Heart right ventricle (tissue), 16 donors: ENCODE measurements around the gene LRRC55. TPM values are rescaled to one million over a fixed set of nuclear protein-coding genes. Genes with fewer than 3 reads are reported as not detected.

Experiments
- ATAC-seq, 8 donors: fragments of 200-7000 bp; cut with Tn5 transposase; one replicate each; pipeline ENCODE4 v1.9.1; 2020; ENCODE audit warnings: mild to moderate bottlenecking in 8 of 8, moderate library complexity in 8 of 8, moderate number of reproducible peaks in 1 of 8
- DNase-seq, 2 donors: peaks; one replicate each; pipeline ENCODE4 v3.0.0-alpha.2; 2020
- H3K27ac ChIP-seq, 10 donors: fragments of 200-600 bp; sonication (generic) in 2 of 10; one replicate each; pipeline versions ENCODE4 v1.5.0 to v1.8.0; 2020 to 2022; ENCODE audit warnings: mild to moderate bottlenecking in 3 of 10
- H3K27me3 ChIP-seq, 7 donors: fragments of 200-600 bp; one replicate each; pipeline ENCODE4 v1.8.0; 2021 to 2022; ENCODE audit warnings: mild to moderate bottlenecking in 2 of 7
- H3K36me3 ChIP-seq, 9 donors: fragments of 200-600 bp; sonication (generic) in 1 of 9; one replicate each; pipeline versions ENCODE4 v1.5.0 to v1.8.0; 2020 to 2022; ENCODE audit warnings: mild to moderate bottlenecking in 2 of 9
- H3K4me1 ChIP-seq, 9 donors: fragments of 200-600 bp; sonication (generic) in 1 of 9; one replicate each; pipeline versions ENCODE4 v1.5.0 to v1.8.0; 2020 to 2022; ENCODE audit warnings: mild to moderate bottlenecking in 4 of 9
- H3K4me3 ChIP-seq, 10 donors: fragments of 200-600 bp; sonication (generic) in 2 of 10; one replicate each; pipeline versions ENCODE4 v1.5.0 to v1.8.0; 2020 to 2022; ENCODE audit warnings: mild to moderate bottlenecking in 7 of 10, moderate library complexity in 2 of 10
- H3K9me3 ChIP-seq, 11 donors: fragments of 200-600 bp in 10 of 11; sonication (generic) in 2 of 11; one replicate each; pipeline versions ENCODE4 v1.5.0 to v1.8.0; 2013 to 2022; ENCODE audit warnings: mild to moderate bottlenecking in 2 of 11, control low read depth in 1 of 11, moderate library complexity in 1 of 11
- CTCF ChIP-seq, 9 donors: fragments of 200-600 bp; sonication (generic) in 2 of 9; IDR thresholded peaks; one replicate each; pipeline versions ENCODE4 v1.5.0 to v1.8.0; 2021 to 2022; ENCODE audit warnings: antibody characterized with exemption in 9 of 9, mild to moderate bottlenecking in 5 of 9, moderate library complexity in 1 of 9
- WGBS, 2 donors: extraction: QIAGEN DNeasy Blood & Tissue Kit; methylation state at CpG; one replicate each; pipeline ENCODE4 v1.1.7; 2013; ENCODE audit warnings: inconsistent platforms in 1 of 2; 5-methylcytosine and 5-hydroxymethylcytosine counted together
- intact Hi-C, 10 donors: fragments of 100-400 bp; cut with DNase I; formaldehyde crosslinking; loops; one replicate each; pipeline versions ENCODE4 v1.11.1 to v1.14.2; 2022
- polyA plus RNA-seq, 2 donors: library from polyadenylated mRNA; stranded (reverse); fragments of 200-250 nt; gene quantifications; one replicate each; pipeline ENCODE4 v1.2.3, GENCODE V29; 2013
- total RNA-seq, 10 donors: library from RNA; stranded (reverse); fragmentation: NEBNext Ultra II Directional in 3 of 10; extraction: Animal tissue kit (Norgen Biotek cat#: 25700) in 3 of 10; gene quantifications; one replicate each; pipeline versions ENCODE4 v1.2.1 to v1.2.4, GENCODE V29; 2021 to 2023
- donor health status: Arrhythmogenic right ventricular cardiomyopathy.
- donor health status: ischemic (EF 13 %, LVEDD 7.1; RV severe dilation, severe dysfunction).
- donor health status: healthy with polysubstance abuse.
- donor health status: DM: no; HTN: yes; CAD: no.
- donor health status: DM: no; HTN: no; CAD: no.
- donor health status: ischemic (EF 25% LVEDD 6.9; RV normal size, moderate dysfunction).
- donor health status: ischemic (EF 25% LVEDD 5.7; RV mildly dilated, moderate dysfunction).
- donor health status: healthy.
- donor health status: DM: yes; HTN: yes; CAD: no.
- donor health status: Ischemic cardiomyopathy.
- donor health status: ischemic (EF 35%, LVEDD 5.7; RV mildly dilated, moderate dysfunction).
- donor health status: nonischemic (EF 11% LVEDD 7.7; RV severe dilation, severe dysfunction).
- donor health status: DM: yes; HTN: yes; CAD: no.
- donor health status: PGD.
- donor health status: ischemic (EF 29% LVEDD 5.4; RV normal size, mild dysfunction).
- donor health status: nonischemic (EF 23%, LVEDD 6.1; RV moderate dilation, normal function).

The LRRC55 gene
- total and polyA plus RNA-seq, 12 donors, result 0.04 to 0.53 (median 0.20) TPM; not detected in 1

DNA sequence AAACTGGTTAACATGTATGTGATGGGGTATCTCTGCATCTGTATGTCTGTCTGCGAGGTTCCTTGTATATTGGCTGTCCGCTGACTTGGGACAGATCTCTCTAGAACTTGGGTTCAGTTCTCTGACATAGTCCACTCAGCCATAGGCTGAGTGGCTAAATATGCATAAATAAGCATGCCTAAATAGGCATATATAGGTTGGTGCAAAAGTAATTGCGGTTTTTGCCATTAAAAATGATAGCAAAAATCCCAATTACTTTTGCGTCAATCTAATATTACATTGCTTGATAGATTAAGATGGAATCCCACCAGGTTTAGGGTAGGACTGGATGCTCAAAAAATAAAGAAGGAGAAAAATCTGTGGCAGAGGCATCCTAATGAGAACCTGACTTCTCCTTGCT, 8.8 kb downstream of the LRRC55 start:
- H3K27ac ChIP-seq, result peak overlapping the region in 2 of 10 donors; percentile 45 to 62

GRCh38 chr11:57191311-57192219, 9.8 kb downstream of the LRRC55 start:
- ATAC-seq (peak in 6 of 8 donors; percentile 57 to 83 (median 71)), DNase-seq (no peak)
- no peak for TF ChIP-seq CTCF (IDR thresholded peaks at IDR 0.05)
- H3K36me3 ChIP-seq, result no peaks in the 10 kb centered on the region
- WGBS, 2 donors, result 67 to 68% methylated on average over 9 of the region's 9 CpGs
- intact Hi-C loops, result loop anchor here in 2 of 10 donors (10.0 kb wide), 2 partner anchors 47 to 57 kb away; no protein-coding TSS in a partner anchor
- H3K27ac ChIP-seq, result peak overlapping the region in 5 of 10 donors; percentile 10 to 62 (median 37)
- no peaks in the 10 kb centered on the region for H3K9me3 ChIP-seq
- H3K4me3 ChIP-seq, result no peak overlapping the region
- H3K4me1 ChIP-seq, result peaks cover 0 to 44% (median 32%) of the 10 kb centered on the region in 9 donors
- no peaks in the 10 kb centered on the region for H3K27me3 ChIP-seq

More for the DNA sequence above, 8.8 kb downstream of the LRRC55 start:
- TF ChIP-seq CTCF (IDR thresholded peaks at IDR 0.05), result no peak
- no peak for DNase-seq
- WGBS, 2 donors, result 97 to 98% methylated on average over 4 of the region's 4 CpGs
- intact Hi-C loops, result loop anchor here in 2 of 10 donors (10.0 kb wide), 2 partner anchors 46 to 56 kb away; no protein-coding TSS in a partner anchor
- Histone ChIP-seq H3K4me1 (peaks cover 0 to 34% (median 22%) of the 10 kb centered on the region in 9 donors), H3K36me3 (no peaks in the 10 kb centered on the region), H3K9me3 (no peaks in the 10 kb centered on the region), H3K27me3 (no peaks in the 10 kb centered on the region), H3K4me3 (no peak overlapping the region)
- ATAC-seq, result no peak

- DNase-seq (no peak), ATAC-seq (peak in 1 of 8 donors; percentile 40)
- H3K4me1 ChIP-seq, result peaks cover 0 to 52% (median 38%) of the 10 kb centered on the region in 9 donors
- no peaks in the 10 kb centered on the region for H3K9me3 ChIP-seq
- TF ChIP-seq CTCF (IDR thresholded peaks at IDR 0.05), result no peak
- WGBS, 2 donors, result 57 to 81% methylated on average over 1 of the region's 1 CpG
- no peak overlapping the region for H3K4me3 ChIP-seq
- no peaks in the 10 kb centered on the region for H3K36me3 ChIP-seq
- peak overlapping the region in 4 of 10 donors; percentile 18 to 62 (median 46) for H3K27ac ChIP-seq
- intact Hi-C loops, result loop anchor here in 2 of 10 donors (10.0 kb wide), 2 partner anchors 48 to 58 kb away; no protein-coding TSS in a partner anchor
- H3K27me3 ChIP-seq, result no peaks in the 10 kb centered on the region
These were observed 10.6 kb downstream of the LRRC55 start for GRCh38 chr11:57192316-57192715.

GRCh38 chr11:57196596-57196995, 14.8 kb downstream of the LRRC55 start:
- H3K27ac ChIP-seq, result peak overlapping the region in 6 of 10 donors; percentile 12 to 75 (median 56)
- DNase-seq, result no peak

More at GRCh38 chr11:57196596-57196995, 14.8 kb downstream of the LRRC55 start:
- ATAC-seq, result peak in 2 of 8 donors; percentile 33 to 48
- intact Hi-C loops, result loop anchor here in 2 of 10 donors (5.0 to 10.0 kb wide), 3 partner anchors 51 to 62 kb away; no protein-coding TSS in a partner anchor
- Histone ChIP-seq H3K4me1 (peaks cover 13 to 79% (median 58%) of the 10 kb centered on the region in 9 donors), H3K27me3 (no peaks in the 10 kb centered on the region), H3K4me3 (no peak overlapping the region), H3K36me3 (no peaks in the 10 kb centered on the region), H3K9me3 (no peaks in the 10 kb centered on the region)
- 50 to 56% methylated on average over 6 of the region's 6 CpGs for WGBS, 2 donors
- TF ChIP-seq CTCF (IDR thresholded peaks at IDR 0.05), result no peak
